A549 (cell line): ENCODE measurements around the gene CARD14. TPM values are rescaled to one million over a fixed set of nuclear protein-coding genes. Genes with fewer than 3 reads are reported as not detected.

Experiments
- ATAC-seq, 2 experiments: fragments of 200-7000 bp in 1 of 2; fragments of >200 bp in 1 of 2; cut with Nextera tagmentation in 1 of 2; cut with Tn5 transposase in 1 of 2; 3 replicates each; pipeline versions ENCODE4 v1.8.0 to v1.9.1; 2018 to 2020; ENCODE audit warnings: mild to moderate bottlenecking in 1 of 2, moderate library complexity in 1 of 2
- CTCF ChIA-PET: fragments of 300-600 bp; sonication (Branson Sonifier 250); formaldehyde crosslinking; extraction: SDS; loops from one replicate; lab custom pipeline; 2021; ENCODE audit warnings: antibody characterized with exemption, inconsistent platforms; lab: Yijun Ruan, JAX
- POLR2A ChIA-PET: fragments of 350-600 bp; formaldehyde crosslinking; extraction: SDS; loops from one replicate; lab custom pipeline; 2021; ENCODE audit warnings: antibody characterized with exemption, inconsistent platforms; lab: Yijun Ruan, JAX
- DNase-seq, 2 experiments: peaks; one replicate each; pipeline versions ENCODE4 v3.0.0 to v3.0.0-alpha.2; 2011 to 2016; ENCODE audit warnings: low read depth in 1 of 2, low spot score in 1 of 2
- FAIRE-seq: peaks from 2 replicates; lab custom pipeline; 2011; peaks lifted over from hg19 to GRCh38; lab: Jason Lieb, UNC
- H3K27ac ChIP-seq, 2 experiments: fragments of >200 bp; sonication (Bioruptor Twin); formaldehyde crosslinking; 3 replicates each; pipeline ENCODE4 v1.5.1; 2016 to 2017
- H3K4me1 ChIP-seq: fragments of >200 bp; sonication (Bioruptor Twin); formaldehyde crosslinking; 3 replicates; pipeline ENCODE4 v1.6.1; 2016
- H3K4me2 ChIP-seq: fragments of >200 bp; sonication (Bioruptor Twin); formaldehyde crosslinking; 3 replicates; pipeline ENCODE4 v1.6.1; 2016
- H3K4me3 ChIP-seq: fragments of >200 bp; sonication (Bioruptor Twin); formaldehyde crosslinking; 3 replicates; pipeline ENCODE4 v1.5.1; 2016
- H3K9me3 ChIP-seq: fragments of >200 bp; sonication (Bioruptor Twin); formaldehyde crosslinking; 3 replicates; pipeline ENCODE4 v1.6.1; 2016
- BCL3 ChIP-seq: fragments of >200 bp; sonication (Bioruptor Twin); formaldehyde crosslinking; IDR thresholded peaks from 3 replicates; pipeline ENCODE4 v1.6.1; 2016
- BHLHE40 ChIP-seq: IDR thresholded peaks from 2 replicates; pipeline ENCODE4 v1.6.1; 2012; ENCODE audit warnings: low read depth, low read length, inconsistent platforms
- CBX2 ChIP-seq: fragments of 200-600 bp; sonication (generic); IDR thresholded peaks from 2 replicates; pipeline ENCODE4 v1.6.1; 2016; ENCODE audit warnings: low read depth, mild to moderate bottlenecking, borderline replicate concordance
- CBX8 ChIP-seq: fragments of 200-600 bp; sonication (generic); IDR thresholded peaks from 2 replicates; pipeline ENCODE4 v1.6.1; 2016
- CTCF ChIP-seq: fragments of >200 bp; sonication (Bioruptor Twin); formaldehyde crosslinking; IDR thresholded peaks from 3 replicates; pipeline ENCODE4 v1.5.1; 2016
- EHF ChIP-seq: fragments of 250-450 bp; sonication (Bioruptor Pico); IDR thresholded peaks from 2 replicates; pipeline ENCODE4 v1.5.0; 2020; ENCODE audit warnings: mild to moderate bottlenecking
- EHMT2 ChIP-seq: fragments of 200-600 bp; sonication (generic); IDR thresholded peaks from 2 replicates; pipeline ENCODE4 v1.6.1; 2016; ENCODE audit warnings: antibody characterized with exemption, low read depth, mild to moderate bottlenecking, moderate library complexity
- ELK1 ChIP-seq: fragments of 150-350 bp; IDR thresholded peaks from 2 replicates; pipeline ENCODE4 v1.6.1; 2014; ENCODE audit warnings: low read depth, mild to moderate bottlenecking, low read length
- ESRRA ChIP-seq: fragments of 150-350 bp; IDR thresholded peaks from 2 replicates; pipeline ENCODE4 v1.6.1; 2014; ENCODE audit warnings: mild to moderate bottlenecking, low read length, borderline replicate concordance
- HOXA7 ChIP-seq: fragments of 250-450 bp; sonication (Bioruptor Pico); IDR thresholded peaks from 2 replicates; pipeline ENCODE4 v1.5.0; 2020; ENCODE audit warnings: mild to moderate bottlenecking, moderate library complexity
- JUN ChIP-seq, 2 experiments: fragments of >200 bp; sonication (Bioruptor Twin); formaldehyde crosslinking; IDR thresholded peaks; 2 replicates in 1 of 2; 3 replicates in 1 of 2; pipeline ENCODE4 v1.6.1; 2016 to 2017
- KDM1A ChIP-seq: fragments of 200-600 bp; sonication (generic); IDR thresholded peaks from 2 replicates; pipeline ENCODE4 v1.6.1; 2016; ENCODE audit warnings: low read depth, mild to moderate bottlenecking
- PBX3 ChIP-seq: IDR thresholded peaks from 2 replicates; pipeline ENCODE4 v1.6.1; 2012
- PHF8 ChIP-seq: fragments of 200-600 bp; sonication (generic); IDR thresholded peaks from 2 replicates; pipeline ENCODE4 v1.6.1; 2016; ENCODE audit warnings: low read depth, mild to moderate bottlenecking, antibody characterized with exemption, moderate library complexity, borderline replicate concordance
- POLR2AphosphoS2 ChIP-seq: conservative IDR thresholded peaks from 2 replicates; pipeline ENCODE4 v1.6.1; 2012; ENCODE audit warnings: low read length, improper control_type of control experiment, inconsistent platforms
- RARB ChIP-seq: fragments of 250-450 bp; sonication (Bioruptor Pico); IDR thresholded peaks from 2 replicates; pipeline ENCODE4 v1.8.0; 2021; ENCODE audit warnings: mild to moderate bottlenecking, moderate library complexity
- SMC3 ChIP-seq: fragments of >200 bp; sonication (Bioruptor Twin); formaldehyde crosslinking; IDR thresholded peaks from 3 replicates; pipeline ENCODE4 v1.6.1; 2018; ENCODE audit warnings: inconsistent platforms
- ZC3H11A ChIP-seq: fragments of 450-650 bp; IDR thresholded peaks from 2 replicates; pipeline ENCODE4 v1.6.1; 2014; ENCODE audit warnings: antibody characterized with exemption, mild to moderate bottlenecking
- ZSCAN20 ChIP-seq: fragments of 250-450 bp; sonication (Bioruptor Pico); IDR thresholded peaks from 2 replicates; pipeline ENCODE4 v1.8.0; 2022; ENCODE audit warnings: mild to moderate bottlenecking, moderate library complexity
- WGBS: methylation state at CpG from one replicate; pipeline ENCODE4 v1.1.6; 2017; ENCODE audit errors: missing lambda C conversion rate; 5-methylcytosine and 5-hydroxymethylcytosine counted together
- polyA plus RNA-seq, 4 experiments: library from polyadenylated mRNA; depleted of rRNA in 3 of 4; stranded (reverse); fragments of >200 nt; fragmentation: RNase III in 1 of 4; extraction: RNeasy Plus Mini Kit Qiagen cat#74134 plus additional on column Dnase treatment in 1 of 4; gene quantifications; 2 replicates in 3 of 4; 3 replicates in 1 of 4; pipeline ENCODE4 v1.2.3, GENCODE V29; 2011 to 2017
- TF ChIP-seq, protein P1 (sequence below): fragments of 250-450 bp; sonication (Bioruptor Pico); IDR thresholded peaks from 2 replicates; pipeline ENCODE4 v1.5.0; 2020; ENCODE audit warnings: low read depth, mild to moderate bottlenecking, moderate library complexity
- TF ChIP-seq, protein P2 (sequence below): IDR thresholded peaks from 2 replicates; pipeline ENCODE4 v1.6.1; 2012; ENCODE audit warnings: low read depth, borderline replicate concordance
- TF ChIP-seq, protein P3 (sequence below): fragments of 250-450 bp; sonication (Bioruptor Pico); IDR thresholded peaks from 2 replicates; pipeline ENCODE4 v1.5.0; 2021; ENCODE audit warnings: mild to moderate bottlenecking, moderate library complexity, borderline replicate concordance
- TF ChIP-seq, protein P4 (sequence below): fragments of >200 bp; sonication (Bioruptor Twin); formaldehyde crosslinking; IDR thresholded peaks from 2 replicates; pipeline ENCODE4 v1.6.1; 2016

CARD14 gene
- polyA plus RNA-seq, 2 of the 4 experiments (the other 2 are of a cell fraction), result 0.17 to 0.18 TPM

DNA sequence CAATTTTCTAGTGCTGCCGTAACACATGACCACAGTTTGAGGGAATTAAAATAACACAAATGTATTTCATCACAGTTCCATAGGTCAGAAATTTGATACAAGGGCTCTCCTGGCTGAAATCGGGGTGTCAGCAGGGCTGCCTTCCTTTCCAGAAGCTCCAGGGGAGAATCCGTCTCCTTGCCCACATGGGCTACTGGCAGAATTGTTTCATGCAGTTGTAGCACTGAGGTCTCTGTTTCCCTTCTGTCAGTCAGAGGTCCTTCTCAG lies 43.4 kb upstream of the CARD14 start:
- no peak for ATAC-seq
- POLR2A ChIA-PET, result no interaction called here
- Histone ChIP-seq H3K4me2 (no peak overlapping the region), H3K4me3 (no peak overlapping the region), H3K27ac (no peak overlapping the region), H3K4me1 (no peaks in the 10 kb centered on the region), H3K9me3 (no peaks in the 10 kb centered on the region)
- 73% methylated on average over 3 of the region's 3 CpGs for WGBS
- no peak for DNase-seq
- CTCF ChIA-PET, result interaction anchor here (2.0 to 6.5 kb wide), 3 partner anchors 12 to 44 kb away, joined by 7 to 60 read pairs (median 18); partner anchors contain the start of gene GAA
- no peak for FAIRE-seq
- TF ChIP-seq, protein P1, sequence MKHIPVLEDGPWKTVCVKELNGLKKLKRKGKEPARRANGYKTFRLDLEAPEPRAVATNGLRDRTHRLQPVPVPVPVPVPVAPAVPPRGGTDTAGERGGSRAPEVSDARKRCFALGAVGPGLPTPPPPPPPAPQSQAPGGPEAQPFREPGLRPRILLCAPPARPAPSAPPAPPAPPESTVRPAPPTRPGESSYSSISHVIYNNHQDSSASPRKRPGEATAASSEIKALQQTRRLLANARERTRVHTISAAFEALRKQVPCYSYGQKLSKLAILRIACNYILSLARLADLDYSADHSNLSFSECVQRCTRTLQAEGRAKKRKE (CRISPR knock-in tag), result no peak
- TF ChIP-seq CBX8 (no peak), ZSCAN20 (no peak), PBX3 (no peak), CBX2 (no peak), KDM1A (no peak), POLR2AphosphoS2 (no peak), HOXA7 (CRISPR knock-in tag) (no peak), SMC3 (no peak), PHF8 (no peak), CTCF (no peak), ZC3H11A (no peak), BHLHE40 (no peak)

DNA sequence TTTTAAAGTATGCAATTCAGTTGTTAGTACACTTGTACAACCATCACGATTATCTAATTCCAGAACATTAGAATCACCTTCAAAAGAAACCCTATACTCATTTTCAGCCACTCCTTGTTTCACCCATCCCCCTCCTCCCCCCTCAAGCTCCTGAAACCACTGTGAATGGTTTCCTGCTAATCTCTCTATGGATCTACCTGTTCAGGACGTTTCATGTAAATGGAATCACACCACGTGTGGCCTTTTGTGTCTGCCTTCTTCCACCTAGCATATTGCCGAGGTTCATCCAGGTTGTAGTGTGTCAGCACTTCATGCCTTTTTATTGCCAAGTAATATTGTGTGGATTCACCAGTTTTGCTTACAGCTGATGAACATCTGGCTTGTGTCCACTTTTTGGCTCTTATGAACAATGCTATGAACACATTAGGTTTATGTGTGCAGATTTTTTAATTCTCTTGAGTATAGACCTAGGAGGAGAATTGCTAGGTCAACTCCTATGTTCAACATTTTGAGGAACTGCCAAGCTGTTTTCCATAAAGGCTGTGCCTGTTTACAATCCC lies 40.7 kb upstream of the CARD14 start:
- no peak for TF ChIP-seq CBX2
- no peak for TF ChIP-seq RARB (CRISPR knock-in tag)
- TF ChIP-seq, protein P2, sequence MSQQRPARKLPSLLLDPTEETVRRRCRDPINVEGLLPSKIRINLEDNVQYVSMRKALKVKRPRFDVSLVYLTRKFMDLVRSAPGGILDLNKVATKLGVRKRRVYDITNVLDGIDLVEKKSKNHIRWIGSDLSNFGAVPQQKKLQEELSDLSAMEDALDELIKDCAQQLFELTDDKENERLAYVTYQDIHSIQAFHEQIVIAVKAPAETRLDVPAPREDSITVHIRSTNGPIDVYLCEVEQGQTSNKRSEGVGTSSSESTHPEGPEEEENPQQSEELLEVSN, result no peak
- TF ChIP-seq BHLHE40, result no peak
- no peak for TF ChIP-seq ELK1
- ChIA-PET POLR2A (no interaction called here), CTCF (interaction anchor here (0.5 to 6.5 kb wide), 6 partner anchors 8 to 46 kb away, joined by 3 to 60 read pairs (median 6); partner anchors contain the start of gene GAA)
- DNase-seq, result no peak
- ATAC-seq, result no peak
- H3K4me2 ChIP-seq, result no peak overlapping the region
- WGBS, result 31% methylated on average over 4 of the region's 4 CpGs
- H3K4me3 ChIP-seq, result no peak overlapping the region
- FAIRE-seq, result no peak
- no peak overlapping the region for H3K27ac ChIP-seq
- H3K4me1 ChIP-seq, result no peaks in the 10 kb centered on the region
- no peaks in the 10 kb centered on the region for H3K9me3 ChIP-seq

DNA sequence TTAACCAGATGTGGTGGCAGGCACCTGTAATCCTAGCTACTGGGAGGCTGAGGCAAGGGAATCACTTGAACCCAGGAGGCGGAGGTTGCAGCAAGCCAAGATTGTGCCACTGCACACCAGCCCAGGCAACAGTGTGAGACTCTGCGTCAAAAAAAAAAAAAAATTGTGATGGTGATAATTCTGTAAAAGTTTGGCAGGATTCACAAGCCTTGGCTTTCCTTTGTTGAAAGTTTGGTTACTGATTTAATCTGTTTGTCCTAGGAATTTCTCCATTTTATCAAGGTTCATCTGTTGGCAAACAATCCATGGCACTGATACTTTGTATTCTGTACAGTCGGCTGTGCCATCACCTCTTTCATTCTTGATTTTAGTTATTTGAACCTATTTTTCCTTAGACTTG lies 38.8 kb upstream of the CARD14 start:
- WGBS, result 85% methylated on average over 3 of the region's 3 CpGs
- TF ChIP-seq, protein P3, sequence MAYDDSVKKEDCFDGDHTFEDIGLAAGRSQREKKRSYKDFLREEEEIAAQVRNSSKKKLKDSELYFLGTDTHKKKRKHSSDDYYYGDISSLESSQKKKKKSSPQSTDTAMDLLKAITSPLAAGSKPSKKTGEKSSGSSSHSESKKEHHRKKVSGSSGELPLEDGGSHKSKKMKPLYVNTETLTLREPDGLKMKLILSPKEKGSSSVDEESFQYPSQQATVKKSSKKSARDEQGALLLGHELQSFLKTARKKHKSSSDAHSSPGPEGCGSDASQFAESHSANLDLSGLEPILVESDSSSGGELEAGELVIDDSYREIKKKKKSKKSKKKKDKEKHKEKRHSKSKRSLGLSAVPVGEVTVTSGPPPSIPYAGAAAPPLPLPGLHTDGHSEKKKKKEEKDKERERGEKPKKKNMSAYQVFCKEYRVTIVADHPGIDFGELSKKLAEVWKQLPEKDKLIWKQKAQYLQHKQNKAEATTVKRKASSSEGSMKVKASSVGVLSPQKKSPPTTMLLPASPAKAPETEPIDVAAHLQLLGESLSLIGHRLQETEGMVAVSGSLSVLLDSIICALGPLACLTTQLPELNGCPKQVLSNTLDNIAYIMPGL (CRISPR knock-in tag), result no peak
- TF ChIP-seq EHMT2 (no peak), JUN (IDR thresholded peaks at IDR 0.05) (no peak), BHLHE40 (no peak), KDM1A (no peak), ESRRA (no peak), BCL3 (no peak), EHF (CRISPR knock-in tag) (no peak)
- TF ChIP-seq, protein P4, sequence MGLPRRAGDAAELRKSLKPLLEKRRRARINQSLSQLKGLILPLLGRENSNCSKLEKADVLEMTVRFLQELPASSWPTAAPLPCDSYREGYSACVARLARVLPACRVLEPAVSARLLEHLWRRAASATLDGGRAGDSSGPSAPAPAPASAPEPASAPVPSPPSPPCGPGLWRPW, result no peak
- CTCF ChIA-PET, result interaction anchor here (0.8 to 1.7 kb wide), 2 partner anchors 13 to 30 kb away, joined by 3 to 6 read pairs; partner anchors contain the start of gene GAA
- ATAC-seq (no peak), DNase-seq (no peak), FAIRE-seq (no peak)
- Histone ChIP-seq H3K4me3 (no peak overlapping the region), H3K4me1 (no peaks in the 10 kb centered on the region), H3K9me3 (no peaks in the 10 kb centered on the region), H3K27ac (no peak overlapping the region), H3K4me2 (no peak overlapping the region)
- POLR2A ChIA-PET, result no interaction called here
